Stimulated activated effector memory CD8-positive, alpha-beta T cell treated with anti-CD3 and anti-CD28 coated beads, Interleukin-12 subunit alpha, Interleukin-12 subunit beta, amount 100 ng/mL, for 72 hours (primary cell): ENCODE measurements around the gene ERN1.
"Not testable (repeated sequence)": the region's sequence is repeated elsewhere in the genome, so short reads cannot be mapped to it uniquely, and the experiment has no call there.

Source experiments
- ATAC-seq: fragments of 150-1000 bp; cut with Tn5 transposase; 2 replicates; pipeline ENCODE4 v1.10.0; 2021
- DNase-seq, 2 donors: peaks; one replicate each; pipeline ENCODE4 v3.0.0; 2021 to 2022; ENCODE audit warnings: low spot score in 2 of 2
- H3K27ac Mint-ChIP-seq: one replicate; pipeline ENCODE4 v1.8.0; 2022; ENCODE audit warnings: mild to moderate bottlenecking, mixed read lengths
- H3K36me3 Mint-ChIP-seq: one replicate; pipeline ENCODE4 v1.8.0; 2022; ENCODE audit warnings: mild to moderate bottlenecking, mixed read lengths
- H3K4me1 Mint-ChIP-seq: one replicate; pipeline ENCODE4 v1.8.0; 2022; ENCODE audit warnings: mixed read lengths
- H3K4me3 Mint-ChIP-seq: one replicate; pipeline ENCODE4 v1.8.0; 2022; ENCODE audit warnings: mild to moderate bottlenecking, mixed read lengths
- H3K9me3 Mint-ChIP-seq: one replicate; pipeline ENCODE4 v1.8.0; 2022; ENCODE audit warnings: mixed read lengths

The ERN1 gene

GRCh38 chr17:64131606-64132270 lies 1.8 kb upstream of the ERN1 start:
- H3K9me3 Mint-ChIP-seq = no peaks in the 10 kb centered on the region
- DNase-seq = no peak
- ATAC-seq = no peak
- peaks cover 38% of the 10 kb centered on the region for H3K36me3 Mint-ChIP-seq
- peak overlapping the region; percentile 97 for H3K27ac Mint-ChIP-seq
- peak overlapping the region; percentile 80 for H3K4me3 Mint-ChIP-seq
- peaks cover 42% of the 10 kb centered on the region for H3K4me1 Mint-ChIP-seq

GRCh38 chr17:64130559-64131001 lies 636 bp upstream of the ERN1 start:
- peak in 1 of 2 donors; percentile 42 for DNase-seq
- H3K36me3 Mint-ChIP-seq = peaks cover 50% of the 10 kb centered on the region
- peaks cover 54% of the 10 kb centered on the region for H3K4me1 Mint-ChIP-seq
- ATAC-seq = peak; percentile 63
- peak overlapping the region; percentile 80 for H3K4me3 Mint-ChIP-seq
- no peaks in the 10 kb centered on the region for H3K9me3 Mint-ChIP-seq
- peak overlapping the region; percentile 97 for H3K27ac Mint-ChIP-seq

- no peak for DNase-seq
- peaks cover 61% of the 10 kb centered on the region for H3K36me3 Mint-ChIP-seq
- H3K4me3 Mint-ChIP-seq = peak overlapping the region; percentile 80
- no peak for ATAC-seq
- H3K27ac Mint-ChIP-seq = peak overlapping the region; percentile 97
- no peaks in the 10 kb centered on the region for H3K9me3 Mint-ChIP-seq
- peaks cover 65% of the 10 kb centered on the region for H3K4me1 Mint-ChIP-seq
Measured at GRCh38 chr17:64129515-64129764, 504 bp downstream of the ERN1 start.

GRCh38 chr17:64128787-64129514 lies 993 bp downstream of the ERN1 start:
- Mint-ChIP-seq H3K9me3 (no peaks in the 10 kb centered on the region), H3K27ac (peak overlapping the region; percentile 92), H3K4me3 (peak overlapping the region; percentile 80), H3K4me1 (peaks cover 70% of the 10 kb centered on the region), H3K36me3 (peaks cover 66% of the 10 kb centered on the region)
- ATAC-seq (no peak), DNase-seq (peak in 1 of 2 donors; percentile 67)

- Mint-ChIP-seq H3K27ac (peak overlapping the region; percentile 92), H3K36me3 (peaks cover 85% of the 10 kb centered on the region), H3K4me1 (peaks cover 68% of the 10 kb centered on the region), H3K9me3 (no peaks in the 10 kb centered on the region), H3K4me3 (peak overlapping the region; percentile 80)
- no peak for DNase-seq
- ATAC-seq = no peak
Measured at GRCh38 chr17:64126918-64127317, 3.0 kb downstream of the ERN1 start.

- DNase-seq (no peak), ATAC-seq (no peak)
- peak overlapping the region; percentile 80 for H3K4me3 Mint-ChIP-seq
- no peaks in the 10 kb centered on the region for H3K9me3 Mint-ChIP-seq
- peaks cover 68% of the 10 kb centered on the region for H3K4me1 Mint-ChIP-seq
- peak overlapping the region; percentile 95 for H3K27ac Mint-ChIP-seq
- H3K36me3 Mint-ChIP-seq = peaks cover 92% of the 10 kb centered on the region
Measured at GRCh38 chr17:64125937-64126336, 4.0 kb downstream of the ERN1 start.

GRCh38 chr17:64124609-64125008 lies 5.3 kb downstream of the ERN1 start:
- ATAC-seq (no peak), DNase-seq (no peak)
- peak overlapping the region; percentile 95 for H3K27ac Mint-ChIP-seq
- peak overlapping the region; percentile 80 for H3K4me3 Mint-ChIP-seq
- peaks cover 94% of the 10 kb centered on the region for H3K36me3 Mint-ChIP-seq
- no peaks in the 10 kb centered on the region for H3K9me3 Mint-ChIP-seq
- peaks cover 71% of the 10 kb centered on the region for H3K4me1 Mint-ChIP-seq

GRCh38 chr17:64123114-64123513 lies 6.8 kb downstream of the ERN1 start:
- Mint-ChIP-seq H3K9me3 (no peaks in the 10 kb centered on the region), H3K4me3 (peak overlapping the region; percentile 80), H3K36me3 (peaks cover 85% of the 10 kb centered on the region), H3K27ac (no peak overlapping the region), H3K4me1 (peaks cover 73% of the 10 kb centered on the region)
- ATAC-seq (no peak), DNase-seq (no peak)

- H3K4me1 Mint-ChIP-seq = peaks cover 76% of the 10 kb centered on the region
Measured at GRCh38 chr17:64120972-64121786, 8.8 kb downstream of the ERN1 start.

GRCh38 chr17:64120159-64120810 lies 9.7 kb downstream of the ERN1 start:
- DNase-seq (no peak), ATAC-seq (peak; percentile 75)
- Mint-ChIP-seq H3K27ac (peak overlapping the region; percentile 95), H3K9me3 (no peaks in the 10 kb centered on the region), H3K4me1 (peaks cover 76% of the 10 kb centered on the region), H3K4me3 (peak overlapping the region; percentile 73), H3K36me3 (peaks cover 78% of the 10 kb centered on the region)

More at GRCh38 chr17:64120972-64121786, 8.8 kb downstream of the ERN1 start:
- H3K9me3 Mint-ChIP-seq, DNase-seq: not testable (repeated sequence)
- H3K27ac Mint-ChIP-seq = peak overlapping the region; percentile 95
- H3K36me3 Mint-ChIP-seq = peaks cover 81% of the 10 kb centered on the region
- peak; percentile 81 for ATAC-seq
- H3K4me3 Mint-ChIP-seq = peak overlapping the region; percentile 73

GRCh38 chr17:64117981-64118979 lies 11.7 kb downstream of the ERN1 start:
- Mint-ChIP-seq H3K27ac (peak overlapping the region; percentile 79), H3K4me1 (peaks cover 69% of the 10 kb centered on the region), H3K36me3 (peaks cover 71% of the 10 kb centered on the region), H3K4me3 (peak overlapping the region; percentile 51), H3K9me3 (no peaks in the 10 kb centered on the region)
- DNase-seq (no peak), ATAC-seq (no peak)

- DNase-seq (no peak), ATAC-seq (peak; percentile 28)
- Mint-ChIP-seq H3K9me3 (no peaks in the 10 kb centered on the region), H3K4me3 (peak overlapping the region; percentile 51), H3K4me1 (peaks cover 68% of the 10 kb centered on the region), H3K27ac (peak overlapping the region; percentile 38), H3K36me3 (peaks cover 73% of the 10 kb centered on the region)
Measured at GRCh38 chr17:64115822-64116534, 14.0 kb downstream of the ERN1 start.

GRCh38 chr17:64115043-64115698 lies 14.8 kb downstream of the ERN1 start:
- ATAC-seq (no peak), DNase-seq (no peak)

More at GRCh38 chr17:64115043-64115698, 14.8 kb downstream of the ERN1 start:
- Mint-ChIP-seq H3K36me3 (peaks cover 65% of the 10 kb centered on the region), H3K27ac (peak overlapping the region; percentile 38), H3K9me3 (no peaks in the 10 kb centered on the region), H3K4me3 (peak overlapping the region; percentile 51), H3K4me1 (peaks cover 67% of the 10 kb centered on the region)
